Neural progenitor cell (in vitro differentiated cells): ENCODE results near the gene LPP.

Experiments used
- CTCF ChIP-seq: fragments of 200-600 bp; sonication (generic); IDR thresholded peaks from 2 replicates; pipeline ENCODE4 v1.5.1; 2017; ENCODE audit warnings: antibody characterized with exemption, mild to moderate bottlenecking
- EZH2phosphoT487 ChIP-seq: fragments of 200-600 bp; sonication (generic); IDR thresholded peaks from 2 replicates; pipeline ENCODE4 v1.6.1; 2017; ENCODE audit warnings: antibody characterized with exemption

GRCh38 chr3:188241883-188242282 is 87.9 kb downstream of the LPP start:
- TF ChIP-seq CTCF (no peak), EZH2phosphoT487 (no peak)
